GM12875 (cell line): Measurements from ENCODE around the gene AGTRAP.

ENCODE experiments used
- H3K4me3 ChIP-seq: one replicate; pipeline ENCODE4 v1.5.1; 2011; ENCODE audit warnings: low read depth, low read length, control low read depth
- TF ChIP-seq, protein P1 (sequence below): IDR thresholded peaks from 2 replicates; pipeline ENCODE4 v1.5.1; 2011; ENCODE audit warnings: low read depth, mild to moderate bottlenecking, control low read depth, inconsistent platforms, low read length, moderate library complexity, borderline replicate concordance; ENCODE audit not compliant: insufficient read depth

AGTRAP gene

GRCh38 chr1:11752359-11753088 is 16.6 kb downstream of the AGTRAP start:
- TF ChIP-seq, protein P1, sequence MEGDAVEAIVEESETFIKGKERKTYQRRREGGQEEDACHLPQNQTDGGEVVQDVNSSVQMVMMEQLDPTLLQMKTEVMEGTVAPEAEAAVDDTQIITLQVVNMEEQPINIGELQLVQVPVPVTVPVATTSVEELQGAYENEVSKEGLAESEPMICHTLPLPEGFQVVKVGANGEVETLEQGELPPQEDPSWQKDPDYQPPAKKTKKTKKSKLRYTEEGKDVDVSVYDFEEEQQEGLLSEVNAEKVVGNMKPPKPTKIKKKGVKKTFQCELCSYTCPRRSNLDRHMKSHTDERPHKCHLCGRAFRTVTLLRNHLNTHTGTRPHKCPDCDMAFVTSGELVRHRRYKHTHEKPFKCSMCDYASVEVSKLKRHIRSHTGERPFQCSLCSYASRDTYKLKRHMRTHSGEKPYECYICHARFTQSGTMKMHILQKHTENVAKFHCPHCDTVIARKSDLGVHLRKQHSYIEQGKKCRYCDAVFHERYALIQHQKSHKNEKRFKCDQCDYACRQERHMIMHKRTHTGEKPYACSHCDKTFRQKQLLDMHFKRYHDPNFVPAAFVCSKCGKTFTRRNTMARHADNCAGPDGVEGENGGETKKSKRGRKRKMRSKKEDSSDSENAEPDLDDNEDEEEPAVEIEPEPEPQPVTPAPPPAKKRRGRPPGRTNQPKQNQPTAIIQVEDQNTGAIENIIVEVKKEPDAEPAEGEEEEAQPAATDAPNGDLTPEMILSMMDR: no peak

GRCh38 chr1:11753555-11754208 is 17.7 kb downstream of the AGTRAP start:
- TF ChIP-seq, protein P1: no peak
- H3K4me3 ChIP-seq: no peak overlapping the region

More at GRCh38 chr1:11752359-11753088, 16.6 kb downstream of the AGTRAP start:
- no peak overlapping the region for H3K4me3 ChIP-seq

DNA sequence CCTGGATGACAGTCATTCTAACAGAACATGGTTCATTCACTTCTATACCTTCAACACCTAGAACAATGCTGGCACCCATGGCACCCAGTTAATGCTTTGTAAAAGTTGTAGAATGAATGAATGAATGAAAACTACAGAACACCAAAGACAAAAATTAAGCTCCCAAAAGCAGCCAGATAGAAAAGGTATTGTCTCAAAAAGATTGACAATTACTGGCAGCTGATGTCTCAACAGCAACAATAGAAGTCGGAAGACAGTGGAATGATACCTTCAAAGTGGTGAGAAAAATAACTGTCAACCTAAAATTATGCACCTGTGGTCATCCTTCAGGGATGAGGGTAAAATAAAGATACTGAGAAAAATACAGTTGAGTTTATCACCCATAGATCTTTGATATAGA is 21.1 kb downstream of the AGTRAP start:
- no peak overlapping the region for H3K4me3 ChIP-seq
- TF ChIP-seq, protein P1: no peak

DNA sequence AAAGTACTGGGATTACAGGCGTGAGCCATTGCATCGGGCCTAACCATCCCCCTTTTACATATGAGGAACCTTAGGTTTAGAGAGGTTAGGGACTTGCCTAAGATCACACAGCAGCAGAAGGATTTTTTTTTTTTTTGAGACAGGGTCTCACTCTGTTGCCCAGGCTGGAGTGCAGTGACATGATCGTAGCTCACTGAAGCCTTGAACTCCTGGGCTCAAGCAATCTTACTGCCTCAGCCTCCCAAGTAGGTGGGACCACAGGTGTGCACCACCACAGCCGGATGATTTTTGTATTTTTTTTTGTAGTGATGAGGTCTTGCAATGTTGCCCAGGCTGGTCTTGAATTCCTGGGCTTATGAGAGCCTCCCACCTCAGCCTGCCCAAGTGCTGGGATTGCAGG is 23.9 kb downstream of the AGTRAP start:
- no peak overlapping the region for H3K4me3 ChIP-seq
- TF ChIP-seq, protein P1: no peak

DNA sequence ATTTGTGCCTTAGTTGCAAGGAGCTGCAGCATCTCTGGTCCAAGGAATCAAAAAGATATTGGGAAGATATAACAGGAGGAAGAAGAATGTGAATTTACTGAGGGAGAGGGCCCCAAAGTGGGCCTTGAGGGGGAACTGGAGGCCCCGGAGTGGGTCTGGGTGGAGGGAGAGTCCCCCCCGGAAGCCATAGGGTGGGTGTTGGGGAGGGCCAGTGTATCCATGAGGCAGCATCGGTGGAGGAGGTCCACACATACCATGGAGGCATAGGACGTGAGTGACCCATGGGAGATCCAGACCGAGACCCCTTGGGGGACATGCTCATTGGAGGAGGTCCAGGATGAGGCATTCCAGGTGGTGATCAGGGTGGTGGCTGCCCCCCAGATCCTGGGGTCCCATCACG is 25.3 kb downstream of the AGTRAP start:
- TF ChIP-seq, protein P1: no peak
- no peak overlapping the region for H3K4me3 ChIP-seq

- TF ChIP-seq, protein P1: no peak
- H3K4me3 ChIP-seq: no peak within 1 kb of the TSS
Measured at GRCh38 chr1:11761988-11762406, 26.1 kb downstream of the AGTRAP start, which contains the start of gene C1orf167. Gene C1orf167 (plus strand): TSS chr1:11762193. CDS start chr1:11764401, 2,208 bp downstream.

DNA sequence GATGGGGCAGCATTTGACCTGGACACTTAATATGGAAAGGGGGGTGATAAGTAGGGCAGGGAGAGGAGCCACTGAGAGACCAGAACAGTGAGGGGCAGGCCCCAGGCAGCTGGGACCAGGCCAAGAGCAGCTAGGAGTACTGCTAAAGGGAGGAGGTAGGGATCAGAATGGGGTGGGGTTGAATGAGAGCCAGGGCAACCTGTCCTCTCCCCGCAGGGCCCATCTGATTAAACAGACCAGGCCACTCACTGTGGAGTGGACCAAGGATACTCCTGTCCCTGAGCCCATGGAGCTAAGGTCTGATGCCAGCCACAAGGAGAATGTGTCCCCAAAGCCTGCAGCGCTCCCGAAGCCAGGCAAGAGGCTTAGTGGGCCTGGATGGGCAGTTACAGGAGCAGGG is 28.2 kb downstream of the AGTRAP start:
- TF ChIP-seq, protein P1: no peak
- H3K4me3 ChIP-seq: no peak overlapping the region
